Activated CD4-positive, alpha-beta memory T cell treated with anti-CD3 and anti-CD28 coated beads, Interleukin-2, amount 10 ng/mL, durations not matched to agents 7 days and 5 days (primary cell): Measurements from ENCODE around the gene NIM1K. TPM values are rescaled to one million over a fixed set of nuclear protein-coding genes. Genes with fewer than 3 reads are reported as not detected.
"Not testable (repeated sequence)": the region's sequence is repeated elsewhere in the genome, so short reads cannot be mapped to it uniquely, and the experiment has no call there.

ENCODE experiments used
- CTCF ChIA-PET: fragments of 350-600 bp; sonication (Branson Sonifier 250); formaldehyde crosslinking; loops from one replicate; lab custom pipeline; 2021; ENCODE audit warnings: antibody characterized with exemption, inconsistent platforms; lab: Charles Lee
- POLR2A ChIA-PET: fragments of 350-600 bp; sonication (Branson Sonifier 250); formaldehyde crosslinking; loops from one replicate; lab custom pipeline; 2021; ENCODE audit warnings: antibody characterized with exemption; lab: Charles Lee
- DNase-seq: peaks from one replicate; pipeline ENCODE4 v3.0.0-alpha.2; 2020
- H3K27ac Mint-ChIP-seq: one replicate; pipeline ENCODE4 v1.8.0; 2021; ENCODE audit warnings: mild to moderate bottlenecking, mixed read lengths
- H3K27me3 Mint-ChIP-seq: one replicate; pipeline ENCODE4 v1.8.0; 2021; ENCODE audit warnings: mixed read lengths
- H3K36me3 Mint-ChIP-seq: one replicate; pipeline ENCODE4 v1.8.0; 2021; ENCODE audit warnings: low read depth, mixed read lengths
- H3K4me1 Mint-ChIP-seq: one replicate; pipeline ENCODE4 v1.8.0; 2021; ENCODE audit warnings: mixed read lengths
- H3K4me3 Mint-ChIP-seq: one replicate; pipeline ENCODE4 v1.8.0; 2021; ENCODE audit warnings: mild to moderate bottlenecking, mixed read lengths
- H3K9me3 Mint-ChIP-seq: one replicate; pipeline ENCODE4 v1.8.0; 2021; ENCODE audit warnings: mixed read lengths
- total RNA-seq, 2 experiments: library from RNA; stranded (reverse); gene quantifications; one replicate each; pipeline ENCODE4 v1.2.3, GENCODE V29; 2021

NIM1K gene
- total RNA-seq, 2 experiments from 2014 or later, result 0.73 to 0.83 TPM

DNA sequence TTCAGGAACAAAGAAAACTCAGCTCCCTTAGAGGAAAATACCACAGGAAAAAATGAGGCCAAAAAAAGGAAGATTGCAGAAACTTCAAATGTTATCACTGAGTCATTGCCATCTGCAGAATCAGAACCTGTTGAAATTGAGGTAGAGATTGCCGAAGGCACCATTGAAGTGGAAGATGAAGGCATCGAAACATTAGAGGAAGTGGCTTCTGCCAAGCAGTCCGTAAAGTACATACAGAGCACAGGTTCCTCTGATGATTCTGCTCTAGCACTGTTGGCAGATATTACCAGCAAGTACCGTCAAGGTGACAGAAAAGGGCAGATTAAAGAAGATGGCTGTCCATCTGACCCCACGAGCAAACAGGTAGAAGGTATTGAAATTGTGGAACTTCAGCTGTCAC, 30.8 kb upstream of the NIM1K start:
- Mint-ChIP-seq H3K4me3 (no peak overlapping the region), H3K4me1 (peaks cover 8% of the 10 kb centered on the region), H3K27ac (no peak overlapping the region), H3K9me3 (no peaks in the 10 kb centered on the region), H3K36me3 (peaks cover 50% of the 10 kb centered on the region), H3K27me3 (no peaks in the 10 kb centered on the region)
- ChIA-PET CTCF (no interaction called here), POLR2A (interaction anchor here (2.3 kb wide), 1 partner anchor 40 kb away, joined by 6 read pairs; the partner anchor contains the start of gene ZNF131)
- no peak for DNase-seq

DNA sequence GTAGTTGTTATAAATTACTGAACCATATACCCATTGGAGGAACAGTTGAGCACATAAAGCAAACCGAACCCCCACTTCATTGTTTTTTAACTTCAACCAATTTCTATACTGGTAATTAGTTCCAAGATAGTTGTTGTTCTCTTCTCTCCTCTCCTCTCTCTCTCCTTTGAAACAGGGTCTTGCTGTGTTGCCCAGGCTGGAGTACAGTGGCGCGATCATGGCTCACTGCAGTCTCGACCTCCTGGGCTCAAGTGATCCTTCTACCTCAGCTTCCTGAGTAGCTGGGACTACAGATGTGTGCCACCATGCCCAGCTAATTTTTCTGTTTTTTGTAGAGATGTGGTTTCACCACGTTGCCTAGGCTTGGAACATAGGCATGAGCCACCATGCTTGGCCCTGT, 27.2 kb upstream of the NIM1K start:
- CTCF ChIA-PET, result not testable (repeated sequence)

DNA sequence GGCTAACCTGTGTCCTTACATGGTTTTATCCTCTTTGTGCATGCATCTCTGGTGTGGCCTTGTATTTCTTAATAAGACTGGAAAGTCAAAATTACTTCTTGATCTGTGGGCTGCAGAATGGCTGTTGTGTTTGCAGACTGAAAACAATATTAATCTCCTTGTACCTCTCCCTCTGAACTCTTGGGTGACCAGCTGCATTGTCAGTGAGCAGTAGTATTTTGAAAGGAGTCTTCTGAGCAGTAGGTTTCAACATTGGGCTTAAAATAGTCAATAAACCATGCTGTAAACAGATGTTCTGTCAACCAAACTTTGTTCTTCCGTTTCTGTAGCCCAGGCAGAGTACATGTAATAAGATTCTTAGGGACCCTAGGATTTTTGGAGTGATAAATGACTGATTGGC, 26.7 kb upstream of the NIM1K start:
- H3K4me3 Mint-ChIP-seq, result no peak overlapping the region
- peaks cover 53% of the 10 kb centered on the region for H3K36me3 Mint-ChIP-seq
- no peaks in the 10 kb centered on the region for H3K9me3 Mint-ChIP-seq
- no peaks in the 10 kb centered on the region for H3K27me3 Mint-ChIP-seq
- DNase-seq, result no peak
- peaks cover 8% of the 10 kb centered on the region for H3K4me1 Mint-ChIP-seq
- ChIA-PET POLR2A (no interaction called here), CTCF (no interaction called here)
- no peak overlapping the region for H3K27ac Mint-ChIP-seq

More for the DNA sequence above, 27.2 kb upstream of the NIM1K start:
- H3K36me3 Mint-ChIP-seq, result peaks cover 52% of the 10 kb centered on the region
- H3K4me1 Mint-ChIP-seq, DNase-seq, H3K4me3 Mint-ChIP-seq, H3K27ac Mint-ChIP-seq, H3K9me3 Mint-ChIP-seq, POLR2A ChIA-PET, H3K27me3 Mint-ChIP-seq: not testable (repeated sequence)

DNA sequence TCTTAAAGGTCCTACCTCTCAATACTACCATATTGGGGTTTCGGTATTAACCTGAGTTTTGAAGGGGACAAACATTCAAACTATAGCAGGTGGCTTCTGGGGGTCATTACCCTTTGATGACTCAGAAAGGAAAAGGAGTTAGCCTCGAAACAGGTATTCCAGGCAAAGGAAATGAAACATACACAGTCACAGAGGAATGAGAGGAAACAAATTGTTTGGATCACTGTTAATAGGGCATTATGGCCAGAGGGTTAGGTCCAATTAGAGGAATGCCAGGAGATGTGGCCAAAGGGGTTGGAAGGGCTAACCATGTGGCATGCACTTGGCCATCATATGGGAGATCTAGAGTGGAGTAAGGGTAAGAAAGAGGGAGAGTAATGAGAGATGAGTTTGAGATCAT, 23.9 kb upstream of the NIM1K start:
- Mint-ChIP-seq H3K4me3 (no peak overlapping the region), H3K27ac (no peak overlapping the region), H3K9me3 (no peaks in the 10 kb centered on the region), H3K4me1 (peaks cover 2% of the 10 kb centered on the region), H3K36me3 (peaks cover 54% of the 10 kb centered on the region), H3K27me3 (no peaks in the 10 kb centered on the region)
- POLR2A ChIA-PET, result no interaction called here
- CTCF ChIA-PET, result no interaction called here
- no peak for DNase-seq

DNA sequence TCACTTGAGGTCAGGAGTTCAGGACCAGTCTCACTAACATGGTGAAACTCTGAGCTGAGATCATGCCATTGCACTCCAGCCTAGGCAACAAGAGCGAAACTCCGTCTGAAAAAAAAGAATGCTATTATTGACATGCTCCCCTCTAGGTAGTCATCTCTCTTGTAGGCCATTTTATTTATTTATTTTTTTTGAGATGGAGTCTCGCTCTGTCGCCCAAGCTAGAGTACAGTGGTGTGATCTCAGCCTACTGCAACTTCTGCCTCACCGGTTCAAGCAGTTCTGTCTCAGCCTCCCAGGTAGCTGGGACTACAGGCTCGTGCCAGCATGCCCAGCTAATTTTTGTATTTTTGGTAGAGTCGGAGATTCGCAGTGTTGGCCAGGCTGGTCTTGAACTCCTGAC, 20.6 kb upstream of the NIM1K start:
- ChIA-PET CTCF (no interaction called here), POLR2A (no interaction called here)
- no peaks in the 10 kb centered on the region for H3K9me3 Mint-ChIP-seq
- no peak overlapping the region for H3K4me3 Mint-ChIP-seq
- H3K27ac Mint-ChIP-seq, result no peak overlapping the region
- peaks cover 2% of the 10 kb centered on the region for H3K4me1 Mint-ChIP-seq
- peaks cover 52% of the 10 kb centered on the region for H3K36me3 Mint-ChIP-seq
- no peaks in the 10 kb centered on the region for H3K27me3 Mint-ChIP-seq
- DNase-seq, result no peak

DNA sequence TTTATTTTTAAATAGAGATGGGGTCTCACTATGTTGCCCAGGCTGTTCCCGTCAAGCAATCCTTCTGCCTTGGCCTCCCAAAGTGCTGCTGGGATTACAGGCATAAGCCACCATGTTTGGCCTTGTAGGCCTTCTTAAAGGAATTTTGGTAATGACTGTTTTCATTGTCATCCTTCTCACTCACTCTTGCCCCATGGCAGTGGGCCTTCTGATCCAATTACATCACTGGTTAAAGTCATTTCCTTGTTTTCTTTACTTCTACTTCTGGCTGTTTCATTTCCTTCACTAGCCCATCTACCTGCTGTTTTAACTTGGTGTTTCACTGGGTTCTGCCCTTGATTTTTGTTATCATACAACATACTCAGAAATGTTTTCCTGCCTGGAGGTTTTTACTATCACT, 20.1 kb upstream of the NIM1K start:
- no peak overlapping the region for H3K4me3 Mint-ChIP-seq
- POLR2A ChIA-PET, result no interaction called here
- H3K27me3 Mint-ChIP-seq, result no peaks in the 10 kb centered on the region
- no peak overlapping the region for H3K27ac Mint-ChIP-seq
- CTCF ChIA-PET, result no interaction called here
- peaks cover 2% of the 10 kb centered on the region for H3K4me1 Mint-ChIP-seq
- H3K36me3 Mint-ChIP-seq, result peaks cover 51% of the 10 kb centered on the region
- DNase-seq, result no peak
- no peaks in the 10 kb centered on the region for H3K9me3 Mint-ChIP-seq

DNA sequence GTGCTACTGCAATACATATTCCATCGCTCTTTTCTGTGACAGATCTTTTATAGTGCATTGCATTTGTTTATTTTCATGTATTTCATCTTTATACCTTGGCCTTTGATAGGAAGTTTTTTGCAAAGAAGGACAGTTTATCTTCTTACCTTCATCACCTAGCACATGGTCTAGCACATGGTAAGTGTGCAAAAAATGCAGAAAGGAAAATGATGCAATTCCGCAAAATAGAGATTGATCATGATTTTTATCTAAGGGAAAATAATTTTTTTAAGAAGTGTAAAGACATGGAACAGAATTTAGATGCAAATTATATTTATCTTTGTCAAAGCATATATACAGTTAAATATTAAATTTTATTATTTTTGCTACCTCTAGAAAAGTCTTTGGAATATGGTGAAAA, 19.2 kb upstream of the NIM1K start:
- Mint-ChIP-seq H3K27ac (no peak overlapping the region), H3K9me3 (no peaks in the 10 kb centered on the region)
- CTCF ChIA-PET, result no interaction called here

DNA sequence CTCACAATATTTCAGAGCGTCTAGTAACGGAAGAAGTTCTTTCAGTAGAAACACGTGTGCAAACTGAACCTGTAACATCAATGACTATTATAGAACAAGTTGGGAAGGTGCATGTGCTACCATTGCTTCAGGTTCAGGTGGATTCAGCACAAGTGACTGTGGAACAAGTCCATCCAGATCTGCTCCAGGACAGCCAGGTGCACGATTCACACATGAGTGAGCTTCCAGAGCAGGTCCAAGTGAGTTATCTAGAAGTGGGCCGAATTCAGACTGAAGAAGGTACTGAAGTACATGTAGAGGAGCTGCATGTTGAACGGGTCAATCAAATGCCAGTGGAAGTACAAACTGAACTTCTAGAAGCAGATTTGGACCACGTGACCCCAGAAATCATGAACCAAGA, 17.4 kb upstream of the NIM1K start:
- ChIA-PET POLR2A (no interaction called here), CTCF (interaction anchor here (0.6 kb wide), 1 partner anchor 506 kb away, joined by 3 read pairs; no protein-coding TSS in a partner anchor)
- Mint-ChIP-seq H3K4me3 (no peak overlapping the region), H3K27ac (no peak overlapping the region), H3K9me3 (no peaks in the 10 kb centered on the region), H3K27me3 (no peaks in the 10 kb centered on the region), H3K4me1 (peaks cover 2% of the 10 kb centered on the region), H3K36me3 (peaks cover 47% of the 10 kb centered on the region)
- DNase-seq, result no peak

More for the DNA sequence above, 19.2 kb upstream of the NIM1K start:
- H3K4me3 Mint-ChIP-seq, result no peak overlapping the region
- DNase-seq, result no peak
- H3K36me3 Mint-ChIP-seq, result peaks cover 55% of the 10 kb centered on the region
- H3K4me1 Mint-ChIP-seq, result peaks cover 2% of the 10 kb centered on the region
- H3K27me3 Mint-ChIP-seq, result no peaks in the 10 kb centered on the region
- POLR2A ChIA-PET, result no interaction called here

DNA sequence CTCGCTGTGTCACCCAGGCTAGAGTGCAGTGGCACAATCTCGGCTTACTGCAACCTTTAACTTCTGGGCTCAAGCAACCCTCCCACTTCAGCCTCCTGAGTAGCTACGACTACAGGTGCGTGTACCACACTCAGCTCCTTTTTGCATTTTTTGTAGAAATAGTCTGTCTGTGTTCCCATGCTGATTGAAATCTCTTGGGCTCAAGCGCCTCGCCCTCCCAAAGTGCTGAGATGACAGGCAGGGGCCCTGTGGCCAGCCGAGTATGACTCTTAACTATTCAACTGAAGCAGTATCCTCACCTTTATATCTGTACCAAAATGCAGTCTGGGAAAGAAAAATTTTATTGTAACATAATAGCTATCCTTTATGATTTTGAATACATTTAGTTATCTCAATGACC, 12.2 kb upstream of the NIM1K start:
- DNase-seq, result no peak
- Mint-ChIP-seq H3K4me3 (no peak overlapping the region), H3K27me3 (no peaks in the 10 kb centered on the region), H3K27ac (no peak overlapping the region), H3K4me1 (no peaks in the 10 kb centered on the region), H3K36me3 (peaks cover 30% of the 10 kb centered on the region), H3K9me3 (no peaks in the 10 kb centered on the region)
- CTCF ChIA-PET, result no interaction called here
- POLR2A ChIA-PET, result no interaction called here

DNA sequence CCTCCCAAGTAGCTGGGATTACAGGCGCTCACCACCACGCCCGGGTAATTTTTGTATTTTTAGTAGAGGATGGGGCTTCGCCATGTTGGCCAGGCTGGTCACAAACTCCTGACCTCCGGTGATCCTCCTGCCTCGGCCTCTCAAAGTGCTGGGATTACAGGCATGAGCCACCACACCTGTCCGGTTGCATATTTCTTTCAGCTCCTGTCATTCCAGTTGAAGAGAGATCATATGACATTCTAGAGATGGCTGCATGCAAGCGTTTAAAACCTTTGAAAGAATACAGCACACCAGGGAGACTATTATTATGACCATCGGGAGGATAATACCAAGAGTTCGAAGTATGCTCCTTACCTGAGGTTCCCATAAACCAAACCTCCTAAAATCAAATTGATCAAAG, 9.6 kb upstream of the NIM1K start:
- no peaks in the 10 kb centered on the region for H3K27me3 Mint-ChIP-seq
- H3K9me3 Mint-ChIP-seq, result no peaks in the 10 kb centered on the region
- ChIA-PET POLR2A (no interaction called here), CTCF (no interaction called here)
- H3K36me3 Mint-ChIP-seq, result peaks cover 15% of the 10 kb centered on the region
- H3K4me1 Mint-ChIP-seq, result no peaks in the 10 kb centered on the region
- H3K4me3 Mint-ChIP-seq, result no peak overlapping the region
- H3K27ac Mint-ChIP-seq, result no peak overlapping the region
- DNase-seq, result no peak

DNA sequence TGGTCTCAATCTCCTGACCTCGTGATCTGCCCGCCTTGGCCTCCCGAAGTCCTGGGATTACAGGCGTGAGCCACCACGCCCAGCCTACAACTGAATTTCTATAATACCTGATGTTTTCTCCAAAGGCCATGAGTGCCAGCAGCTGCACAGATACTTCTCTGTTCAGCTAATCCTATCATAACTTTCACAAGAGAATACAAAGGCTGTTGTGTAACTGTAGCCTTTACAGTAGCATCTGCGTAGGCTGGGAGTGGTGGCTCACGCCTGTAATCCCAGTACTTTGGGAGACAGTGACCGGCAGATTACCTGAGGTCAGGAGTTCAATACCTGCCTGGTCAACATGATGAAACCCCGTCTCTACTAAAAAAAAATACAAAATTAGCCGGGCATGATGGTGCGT, 8.9 kb upstream of the NIM1K start:
- H3K4me3 Mint-ChIP-seq, H3K27ac Mint-ChIP-seq, POLR2A ChIA-PET, H3K4me1 Mint-ChIP-seq, H3K9me3 Mint-ChIP-seq, H3K27me3 Mint-ChIP-seq, DNase-seq: not testable (repeated sequence)
- CTCF ChIA-PET, result interaction anchor here (0.7 kb wide), 1 partner anchor 1358 kb away, joined by 5 read pairs; no protein-coding TSS in a partner anchor
- H3K36me3 Mint-ChIP-seq, result peaks cover 14% of the 10 kb centered on the region

DNA sequence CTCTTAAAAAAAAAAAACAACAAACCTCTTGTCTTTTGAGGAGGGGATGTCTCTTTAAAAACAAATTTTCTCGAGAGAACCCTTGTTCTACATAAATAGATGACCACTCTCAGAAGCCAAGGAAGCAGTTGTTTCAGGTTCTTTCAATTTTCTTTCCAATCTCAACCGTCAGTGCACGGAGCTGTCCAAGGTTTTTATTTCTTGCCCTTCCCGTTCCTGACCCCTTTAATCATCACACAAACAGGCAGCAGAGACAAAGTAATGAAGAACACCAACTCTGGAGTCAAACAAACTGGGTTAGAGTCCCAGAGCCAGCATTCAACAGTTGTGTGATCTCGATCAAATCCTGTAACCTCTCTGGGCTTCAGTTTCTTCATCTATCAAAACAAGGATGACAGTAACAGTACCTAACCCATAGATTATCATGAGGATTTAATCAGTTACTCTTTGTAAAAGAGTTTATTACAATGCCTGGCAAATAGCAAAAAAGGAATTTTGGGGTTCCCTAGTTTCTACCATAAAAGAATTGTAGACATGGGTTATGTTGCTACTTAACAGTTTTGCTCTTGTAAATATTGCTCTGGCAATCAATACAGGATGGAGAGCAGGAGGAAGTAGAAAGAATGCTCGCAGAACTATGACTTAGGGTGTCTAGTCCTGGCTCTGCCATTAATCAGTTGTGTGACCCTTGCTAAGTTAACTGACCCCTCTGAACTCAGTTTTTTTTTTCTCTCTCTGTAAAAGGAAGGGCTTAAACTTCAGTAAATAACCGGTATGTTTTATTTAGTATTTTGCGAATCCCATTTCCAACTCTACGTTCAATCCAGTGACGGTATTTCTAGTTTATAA, 1.0 kb upstream of the NIM1K start:
- H3K27me3 Mint-ChIP-seq, result peaks cover 19% of the 10 kb centered on the region
- H3K9me3 Mint-ChIP-seq, result no peaks in the 10 kb centered on the region
- DNase-seq, result no peak
- peaks cover 30% of the 10 kb centered on the region for H3K4me1 Mint-ChIP-seq
- CTCF ChIA-PET, result interaction anchor here (0.9 kb wide), 1 partner anchor 85 kb away, joined by 5 read pairs; no protein-coding TSS in a partner anchor
- peak overlapping the region; percentile 78 for H3K4me3 Mint-ChIP-seq
- peaks cover 5% of the 10 kb centered on the region for H3K36me3 Mint-ChIP-seq
- no peak overlapping the region for H3K27ac Mint-ChIP-seq
- POLR2A ChIA-PET, result interaction anchor here (0.9 kb wide), 1 partner anchor 123 kb away, joined by 3 read pairs; the partner anchor contains the start of gene HMGCS1

DNA sequence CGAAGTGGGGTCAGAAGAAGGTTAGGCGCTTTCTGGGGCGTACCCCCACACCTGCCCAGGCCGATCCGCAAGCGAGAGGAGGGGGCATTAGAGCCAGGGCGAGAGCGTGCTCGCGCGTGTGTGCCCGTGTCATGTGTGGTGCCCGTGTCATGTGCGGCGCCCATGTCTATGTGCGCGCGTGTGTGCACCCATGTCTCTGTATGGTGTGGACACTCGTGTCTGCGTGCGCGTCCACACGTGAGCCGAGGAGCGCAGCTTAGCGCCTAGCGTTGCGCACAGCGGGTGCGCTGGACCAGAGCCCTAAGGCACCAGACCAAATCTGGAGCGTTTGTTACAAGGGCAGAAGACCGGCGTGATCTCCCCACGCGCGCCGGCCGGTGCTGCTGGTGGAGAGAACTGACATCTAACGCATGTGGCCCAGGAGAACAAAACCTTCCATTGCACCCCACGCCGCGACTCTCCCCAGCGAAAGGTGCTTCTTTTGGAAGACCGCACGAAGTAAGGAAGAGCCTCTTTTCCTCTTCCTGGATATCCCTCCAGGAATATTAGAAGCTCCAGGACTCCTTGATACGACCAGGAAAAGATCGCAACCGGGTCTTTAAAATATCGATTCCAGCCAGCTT, 644 bp downstream of the NIM1K start:
- Mint-ChIP-seq H3K4me3 (peak overlapping the region; percentile 78), H3K36me3 (peaks cover 5% of the 10 kb centered on the region), H3K9me3 (no peaks in the 10 kb centered on the region), H3K27ac (no peak overlapping the region), H3K4me1 (peaks cover 30% of the 10 kb centered on the region), H3K27me3 (peaks cover 19% of the 10 kb centered on the region)
- ChIA-PET CTCF (interaction anchor here (1.1 to 2.4 kb wide), 3 partner anchors 113 to 291 kb away, joined by 3 to 8 read pairs (median 6); partner anchors contain the start of gene TMEM267), POLR2A (interaction anchor here (0.8 to 1.5 kb wide), 6 partner anchors 29 to 185 kb away, joined by 3 to 16 read pairs (median 3); partner anchors contain the start of genes HMGCS1 and ZNF131)
- DNase-seq, result peak; percentile 22
